Caco-2 (cell line): ENCODE results near the gene BRAF. TPM values are rescaled to one million over a fixed set of nuclear protein-coding genes. Genes with fewer than 3 reads are reported as not detected.
"Not testable (repeated sequence)": the region's sequence is repeated elsewhere in the genome, so short reads cannot be mapped to it uniquely, and the experiment has no call there.

Experiments
- BruUV-seq: library from RNA; stranded (reverse); fragments of 400-500 nt; replicated peaks from 2 replicates; lab custom pipeline; 2021; lab: Mats Ljungman, UMichigan
- CTCF ChIA-PET: fragments of 300-600 bp; sonication (Branson Sonifier 250); formaldehyde crosslinking; loops from one replicate; lab custom pipeline; 2022; ENCODE audit warnings: antibody characterized with exemption; lab: Charles Lee
- POLR2A ChIA-PET: fragments of 300-600 bp; sonication (Branson Sonifier 250); formaldehyde crosslinking; loops from one replicate; lab custom pipeline; 2022; ENCODE audit warnings: antibody characterized with exemption; lab: Charles Lee
- DNase-seq, 2 experiments: peaks; one replicate each; pipeline versions ENCODE4 v3.0.0 to v3.0.0-alpha.2; 2020 to 2022
- H3K27me3 ChIP-seq: replicated peaks from 2 replicates; pipeline ENCODE4 v1.6.0; 2011; ENCODE audit warnings: low read length; ENCODE audit not compliant: control insufficient read depth, insufficient read depth
- H3K36me3 ChIP-seq: 2 replicates; pipeline ENCODE4 v1.5.1; 2011; ENCODE audit warnings: low read length; ENCODE audit not compliant: control insufficient read depth, insufficient read depth
- H3K4me1 ChIP-seq: fragments of 250-450 bp; sonication (Bioruptor Pico); 2 replicates; pipeline ENCODE4 v1.5.1; 2020; ENCODE audit warnings: mild to moderate bottlenecking
- H3K4me3 ChIP-seq: 2 replicates; pipeline ENCODE4 v1.5.1; 2011; ENCODE audit warnings: low read depth, mild to moderate bottlenecking, control low read depth, low read length
- H3K9me3 ChIP-seq: fragments of 250-450 bp; sonication (Bioruptor Pico); 2 replicates; pipeline ENCODE4 v1.5.1; 2020; ENCODE audit warnings: mild to moderate bottlenecking, moderate library complexity
- H3K27ac Mint-ChIP-seq: one replicate; pipeline ENCODE4 v1.8.0; 2022; ENCODE audit warnings: mixed read lengths; ENCODE audit not compliant: unreplicated experiment
- H3K27me3 Mint-ChIP-seq: one replicate; pipeline ENCODE4 v1.8.0; 2022; ENCODE audit warnings: mixed read lengths; ENCODE audit not compliant: insufficient read depth, unreplicated experiment
- H3K36me3 Mint-ChIP-seq: one replicate; pipeline ENCODE4 v1.8.0; 2022; ENCODE audit warnings: mild to moderate bottlenecking, mixed read lengths; ENCODE audit not compliant: insufficient read depth, unreplicated experiment
- H3K4me1 Mint-ChIP-seq: one replicate; pipeline ENCODE4 v1.8.0; 2022; ENCODE audit warnings: low read depth, mixed read lengths; ENCODE audit not compliant: unreplicated experiment
- H3K4me3 Mint-ChIP-seq: one replicate; pipeline ENCODE4 v1.8.0; 2022; ENCODE audit warnings: mild to moderate bottlenecking, moderate library complexity, mixed read lengths; ENCODE audit not compliant: unreplicated experiment
- H3K9me3 Mint-ChIP-seq: one replicate; pipeline ENCODE4 v1.8.0; 2022; ENCODE audit warnings: mixed read lengths; ENCODE audit not compliant: unreplicated experiment
- intact Hi-C: fragments of 100-400 bp; cut with micrococcal nuclease; formaldehyde crosslinking; loops from one replicate; pipeline ENCODE4 v1.10.0; 2022; ENCODE audit not compliant: unreplicated experiment
- total RNA-seq: library from RNA; stranded (reverse); gene quantifications from 2 replicates; pipeline ENCODE4 v1.2.3, GENCODE V29; 2022
- TF ChIP-seq, protein P1 (sequence below), 2 experiments: fragments of 200-600 bp in 1 of 2; IDR thresholded peaks; 1 replicate in 1 of 2; 2 replicates in 1 of 2; pipeline versions ENCODE4 v1.5.1 to v1.8.0; 2011 to 2022; ENCODE audit warnings: antibody characterized with exemption in 1 of 2, control low read depth in 1 of 2, inconsistent platforms in 1 of 2, low read depth in 1 of 2, low read length in 1 of 2, mild to moderate bottlenecking in 1 of 2, moderate library complexity in 1 of 2; ENCODE audit not compliant: insufficient read depth in 1 of 2, severe bottlenecking in 1 of 2, unreplicated experiment in 1 of 2

The BRAF gene
- total RNA-seq, 1 experiment from 2014 or later = 38.5 TPM

DNA sequence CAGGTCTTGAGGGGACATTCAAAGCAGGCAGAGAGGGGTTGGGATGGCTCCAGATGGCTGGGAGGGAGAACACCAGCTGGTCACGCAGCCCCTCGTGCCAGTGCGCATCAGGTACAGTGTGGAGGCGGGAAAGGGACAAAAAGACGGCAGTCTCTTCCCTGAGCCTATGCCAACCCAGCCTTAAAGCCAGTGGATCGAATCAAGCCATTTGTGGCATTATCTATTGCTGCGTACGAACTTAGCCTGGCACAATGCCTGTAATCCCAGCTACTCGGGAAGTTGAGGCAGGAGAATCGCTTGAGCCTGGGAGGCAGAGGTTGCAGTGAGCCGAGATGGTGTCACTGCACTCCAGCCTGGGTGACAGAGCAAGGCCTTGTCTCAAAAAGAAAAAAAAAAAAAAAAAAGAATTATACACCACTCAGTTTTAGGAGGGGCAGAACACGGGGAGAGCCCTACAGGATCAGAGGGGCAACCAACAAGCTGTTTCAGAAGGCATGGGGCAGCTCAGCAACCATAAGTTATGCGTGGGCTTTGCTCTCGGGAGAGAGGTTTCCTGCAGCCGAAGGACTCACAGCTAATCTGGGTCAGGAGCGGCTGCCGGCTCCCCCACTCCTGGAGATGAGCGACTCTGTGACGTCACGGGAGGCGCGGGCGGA, 228.6 kb downstream of the BRAF start:
- peaks cover 44% of the 10 kb centered on the region for H3K36me3 Mint-ChIP-seq
- peak overlapping the region; percentile 87 for H3K4me3 ChIP-seq
- no peaks in the 10 kb centered on the region for H3K9me3 Mint-ChIP-seq
- H3K27ac Mint-ChIP-seq = peak overlapping the region; percentile 94
- intact Hi-C loops = loop anchor here (2.0 to 10.0 kb wide), 2 partner anchors 23 to 1351 kb away; partner anchors contain the start of genes ADCK2 and FMC1
- no peaks in the 10 kb centered on the region for H3K27me3 ChIP-seq
- H3K27me3 Mint-ChIP-seq = no peaks in the 10 kb centered on the region
- peak overlapping the region; percentile 95 for H3K4me3 Mint-ChIP-seq
- H3K4me1 Mint-ChIP-seq = peaks cover 11% of the 10 kb centered on the region
- DNase-seq = peak in 1 of 2 experiments; percentile 94
- CTCF ChIA-PET = interaction anchor here (0.7 kb wide), 2 partner anchors 23 to 307 kb away, joined by 3 to 4 read pairs; partner anchors contain the start of gene ADCK2
- TF ChIP-seq, protein P1, sequence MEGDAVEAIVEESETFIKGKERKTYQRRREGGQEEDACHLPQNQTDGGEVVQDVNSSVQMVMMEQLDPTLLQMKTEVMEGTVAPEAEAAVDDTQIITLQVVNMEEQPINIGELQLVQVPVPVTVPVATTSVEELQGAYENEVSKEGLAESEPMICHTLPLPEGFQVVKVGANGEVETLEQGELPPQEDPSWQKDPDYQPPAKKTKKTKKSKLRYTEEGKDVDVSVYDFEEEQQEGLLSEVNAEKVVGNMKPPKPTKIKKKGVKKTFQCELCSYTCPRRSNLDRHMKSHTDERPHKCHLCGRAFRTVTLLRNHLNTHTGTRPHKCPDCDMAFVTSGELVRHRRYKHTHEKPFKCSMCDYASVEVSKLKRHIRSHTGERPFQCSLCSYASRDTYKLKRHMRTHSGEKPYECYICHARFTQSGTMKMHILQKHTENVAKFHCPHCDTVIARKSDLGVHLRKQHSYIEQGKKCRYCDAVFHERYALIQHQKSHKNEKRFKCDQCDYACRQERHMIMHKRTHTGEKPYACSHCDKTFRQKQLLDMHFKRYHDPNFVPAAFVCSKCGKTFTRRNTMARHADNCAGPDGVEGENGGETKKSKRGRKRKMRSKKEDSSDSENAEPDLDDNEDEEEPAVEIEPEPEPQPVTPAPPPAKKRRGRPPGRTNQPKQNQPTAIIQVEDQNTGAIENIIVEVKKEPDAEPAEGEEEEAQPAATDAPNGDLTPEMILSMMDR (IDR thresholded peaks at IDR 0.05; ENCODE audit: insufficient read depth in 1 of 2, low read depth in 1 of 2, low read length in 1 of 2, severe bottlenecking in 1 of 2, unreplicated experiment in 1 of 2) = no peak
- 0 out of 2 replicates have a peak, but pooled peaks cover 3% of the 10 kb centered on the region for H3K4me1 ChIP-seq
- no peaks in the 10 kb centered on the region for H3K36me3 ChIP-seq
- BruUV-seq = TSS peak; percentile 82
- POLR2A ChIA-PET = interaction anchor here (0.5 to 0.7 kb wide), 8 partner anchors 12 to 626 kb away, joined by 3 to 14 read pairs (median 6); partner anchors contain the start of gene SLC37A3
- H3K9me3 ChIP-seq = no peaks in the 10 kb centered on the region

DNA sequence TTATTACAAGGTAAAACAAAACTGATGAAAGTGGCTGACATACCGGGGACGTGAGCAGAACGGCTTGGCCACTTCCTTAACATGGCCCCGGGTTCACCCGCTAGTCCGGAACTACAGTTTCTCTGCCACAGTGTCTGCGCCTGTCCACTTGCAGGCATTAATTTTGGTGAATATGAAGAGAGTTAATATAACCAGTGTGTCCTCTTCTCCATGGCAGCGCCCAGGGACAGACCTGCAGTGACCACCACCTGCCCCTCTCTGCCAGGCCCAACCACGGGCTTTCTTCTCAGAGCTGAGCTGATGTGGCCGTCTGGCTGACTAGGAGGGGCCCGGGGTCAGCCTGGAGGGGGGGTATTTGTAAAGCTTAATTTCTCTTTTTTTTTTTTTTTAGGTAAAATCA, 229.3 kb downstream of the BRAF start:
- Mint-ChIP-seq H3K27me3 (no peaks in the 10 kb centered on the region), H3K4me3 (peak overlapping the region; percentile 95), H3K4me1 (peaks cover 11% of the 10 kb centered on the region), H3K36me3 (peaks cover 51% of the 10 kb centered on the region), H3K27ac (peak overlapping the region; percentile 94), H3K9me3 (no peaks in the 10 kb centered on the region)
- BruUV-seq = no TSS peak
- Histone ChIP-seq H3K9me3 (no peaks in the 10 kb centered on the region), H3K36me3 (no peaks in the 10 kb centered on the region), H3K4me3 (no peak overlapping the region), H3K27me3 (no peaks in the 10 kb centered on the region), H3K4me1 (0 out of 2 replicates have a peak, but pooled peaks cover 3% of the 10 kb centered on the region)
- intact Hi-C loops = loop anchor here (10.0 kb wide), 1 partner anchor 1351 kb away; the partner anchor contains the start of gene FMC1
- ChIA-PET CTCF (no interaction called here), POLR2A (no interaction called here)
- no peak for DNase-seq
- TF ChIP-seq, protein P1 (IDR thresholded peaks at IDR 0.05; ENCODE audit: insufficient read depth in 1 of 2, low read depth in 1 of 2, low read length in 1 of 2, severe bottlenecking in 1 of 2, unreplicated experiment in 1 of 2) = no peak

DNA sequence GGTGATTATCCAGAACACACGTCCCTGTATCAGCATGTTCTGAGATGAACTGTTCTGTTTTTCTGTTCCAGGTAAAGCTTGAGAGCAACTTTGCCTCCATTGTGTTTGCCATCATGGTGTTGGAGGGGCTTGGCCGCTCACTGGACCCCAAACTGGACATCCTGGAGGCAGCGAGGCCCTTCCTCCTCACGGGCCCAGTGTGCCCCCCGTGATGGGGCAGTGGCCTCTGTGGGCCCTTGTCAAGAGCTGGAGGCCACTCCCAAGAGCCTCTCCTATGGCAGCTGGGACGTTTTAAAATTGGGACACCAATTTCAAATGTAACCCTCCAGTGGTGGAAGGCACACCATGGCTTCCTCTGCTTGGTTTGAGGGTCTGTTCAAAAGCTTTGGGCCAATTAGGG, 230.1 kb downstream of the BRAF start:
- Mint-ChIP-seq H3K9me3 (no peaks in the 10 kb centered on the region), H3K4me1 (peaks cover 11% of the 10 kb centered on the region), H3K27ac (no peak overlapping the region), H3K36me3 (peaks cover 48% of the 10 kb centered on the region), H3K4me3 (no peak overlapping the region), H3K27me3 (no peaks in the 10 kb centered on the region)
- TF ChIP-seq, protein P1 (IDR thresholded peaks at IDR 0.05; ENCODE audit: insufficient read depth in 1 of 2, low read depth in 1 of 2, low read length in 1 of 2, severe bottlenecking in 1 of 2, unreplicated experiment in 1 of 2) = no peak
- no peaks in the 10 kb centered on the region for H3K36me3 ChIP-seq
- intact Hi-C loops = loop anchor here (10.0 kb wide), 1 partner anchor 1350 kb away; the partner anchor contains the start of gene FMC1
- ChIA-PET POLR2A (interaction anchor here (0.6 kb wide), 1 partner anchor 217 kb away, joined by 3 read pairs; no protein-coding TSS in a partner anchor), CTCF (interaction anchor here (1.9 kb wide), 1 partner anchor 19 kb away, joined by 7 read pairs; no protein-coding TSS in a partner anchor)
- no peak overlapping the region for H3K4me3 ChIP-seq
- no peaks in the 10 kb centered on the region for H3K9me3 ChIP-seq
- H3K27me3 ChIP-seq = no peaks in the 10 kb centered on the region
- BruUV-seq = no TSS peak
- DNase-seq = no peak
- 0 out of 2 replicates have a peak, but pooled peaks cover 3% of the 10 kb centered on the region for H3K4me1 ChIP-seq

DNA sequence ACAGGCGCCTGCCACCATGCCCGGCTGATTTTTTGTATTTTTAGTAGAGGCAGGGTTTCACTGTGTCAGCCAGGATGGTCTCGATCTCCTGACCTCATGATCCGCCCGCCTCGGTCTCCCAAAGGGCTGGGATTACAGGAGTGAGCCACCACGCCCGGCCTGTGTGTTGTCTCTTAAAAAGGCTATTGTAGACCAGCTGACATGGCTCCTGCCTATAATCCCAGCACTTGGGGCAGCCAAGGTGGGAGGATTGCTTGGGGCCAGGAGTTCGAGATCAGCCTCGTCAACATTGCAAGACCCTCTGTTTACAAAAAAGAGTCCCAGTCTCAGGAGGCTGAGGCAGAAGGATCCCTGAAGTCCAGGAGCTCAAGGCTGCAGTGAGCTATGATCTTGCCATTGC, 230.9 kb downstream of the BRAF start:
- CTCF ChIA-PET = interaction anchor here (1.9 kb wide), 1 partner anchor 19 kb away, joined by 7 read pairs; no protein-coding TSS in a partner anchor
- H3K9me3 ChIP-seq, DNase-seq, BruUV-seq, H3K4me1 ChIP-seq, H3K4me3 Mint-ChIP-seq, H3K4me3 ChIP-seq, H3K27ac Mint-ChIP-seq, H3K9me3 Mint-ChIP-seq, H3K27me3 Mint-ChIP-seq, POLR2A ChIA-PET, H3K36me3 ChIP-seq, H3K27me3 ChIP-seq: not testable (repeated sequence)
- Mint-ChIP-seq H3K4me1 (peaks cover 11% of the 10 kb centered on the region), H3K36me3 (peaks cover 43% of the 10 kb centered on the region)
- intact Hi-C loops = loop anchor here (10.0 kb wide), 1 partner anchor 1349 kb away; the partner anchor contains the start of gene FMC1
